DMS153 treated with DMSO at 0.1 percent for 48 hours (cell line): ENCODE data around the gene SLC35F3.
"Not testable (repeated sequence)": the region's sequence is repeated elsewhere in the genome, so short reads cannot be mapped to it uniquely, and the experiment has no call there.

Experiments used
- DNase-seq: peaks from one replicate; lab custom pipeline; 2025; ENCODE audit not compliant: unreplicated experiment; lab: John Stamatoyannopoulos, UW

The SLC35F3 gene

DNA sequence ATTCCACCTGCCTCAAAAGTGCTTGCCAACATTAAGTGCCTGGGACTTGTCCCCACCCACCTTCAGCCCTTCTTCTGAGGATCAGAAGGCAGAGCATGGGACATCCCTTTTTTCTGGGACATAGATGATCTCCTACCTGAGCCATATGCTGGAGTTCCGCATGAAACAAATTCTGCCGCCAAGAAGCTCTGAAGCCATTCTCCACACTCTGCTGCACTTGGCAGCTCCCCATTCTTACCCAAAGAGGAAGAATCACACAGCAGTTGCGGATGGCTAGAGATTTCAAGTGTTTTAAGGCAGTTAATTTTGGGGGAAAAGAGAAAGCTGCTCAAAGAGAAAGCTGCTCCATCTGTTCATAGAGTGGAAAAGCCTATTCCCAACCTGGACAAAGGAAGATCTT lies 271.5 kb downstream of the SLC35F3 start:
- DNase-seq, result no peak

DNA sequence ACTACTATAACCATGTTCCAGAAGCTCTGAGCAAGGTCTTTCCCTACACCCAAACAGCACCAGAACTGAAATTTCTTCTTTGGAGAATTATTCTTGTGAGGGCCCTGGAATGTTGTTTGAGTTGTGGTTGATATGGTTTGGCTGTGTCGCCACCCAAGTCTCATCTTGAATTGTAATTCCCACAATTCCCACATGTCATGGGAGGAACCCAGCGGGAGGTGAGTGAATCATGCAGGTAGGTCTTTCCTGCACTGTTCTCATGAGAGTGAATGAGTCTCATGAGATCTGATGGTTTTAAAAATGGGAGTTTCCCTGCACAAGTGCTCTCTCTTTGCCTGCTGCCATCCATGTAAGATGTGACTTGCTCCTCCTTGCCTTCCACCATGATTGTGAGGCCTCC lies 272.4 kb downstream of the SLC35F3 start:
- not testable (repeated sequence) for DNase-seq

DNA sequence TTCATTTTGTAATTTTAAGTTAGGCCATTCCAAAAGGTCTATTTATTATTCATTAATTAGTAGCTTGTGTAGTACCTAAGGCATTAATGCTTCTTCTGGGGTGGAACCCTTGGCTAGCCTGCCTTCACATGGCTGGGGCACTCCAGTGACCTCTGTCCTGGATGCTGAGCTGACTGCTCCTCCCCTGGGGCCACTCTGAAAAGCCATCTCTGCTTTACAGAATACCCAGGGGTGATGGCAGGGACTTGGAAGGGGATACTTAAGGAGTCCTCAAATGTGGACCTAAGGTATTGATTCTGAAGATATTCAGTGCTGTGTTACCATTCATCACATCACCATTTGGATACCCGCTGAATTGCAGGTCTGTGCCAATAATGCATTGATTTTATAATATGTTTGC lies 281.0 kb downstream of the SLC35F3 start:
- DNase-seq, result no peak

DNA sequence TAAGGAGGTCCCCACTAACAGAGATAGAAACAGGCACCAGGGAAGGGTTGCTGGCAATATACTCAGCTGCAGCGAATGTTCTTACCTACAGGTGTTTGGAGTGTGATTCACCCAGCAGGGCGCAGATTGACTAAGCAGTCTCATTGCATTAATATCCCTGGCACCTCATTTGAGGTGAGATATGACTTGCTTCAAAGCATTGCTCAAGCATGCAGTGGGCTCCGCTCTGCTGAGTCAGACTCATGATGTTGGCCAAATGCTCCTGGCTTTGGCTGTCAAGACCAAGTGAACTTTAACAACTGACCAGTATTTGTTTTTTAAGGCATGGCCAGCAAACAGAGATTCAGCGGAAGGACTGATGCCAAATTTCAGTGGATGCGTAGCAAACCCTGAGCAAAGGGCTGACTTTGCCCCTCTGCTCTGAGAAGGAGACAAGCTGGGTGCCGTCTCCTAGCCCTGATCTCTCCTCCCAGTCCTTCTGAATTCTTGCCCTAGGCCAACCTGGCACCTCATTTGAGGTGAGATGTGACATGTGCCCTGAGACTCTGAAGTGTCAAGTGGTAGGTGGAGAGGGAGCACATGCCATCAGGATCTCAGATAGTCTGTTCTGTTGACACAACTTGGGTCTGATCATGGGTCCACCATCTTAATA lies 281.7 kb downstream of the SLC35F3 start:
- DNase-seq, result no peak

DNA sequence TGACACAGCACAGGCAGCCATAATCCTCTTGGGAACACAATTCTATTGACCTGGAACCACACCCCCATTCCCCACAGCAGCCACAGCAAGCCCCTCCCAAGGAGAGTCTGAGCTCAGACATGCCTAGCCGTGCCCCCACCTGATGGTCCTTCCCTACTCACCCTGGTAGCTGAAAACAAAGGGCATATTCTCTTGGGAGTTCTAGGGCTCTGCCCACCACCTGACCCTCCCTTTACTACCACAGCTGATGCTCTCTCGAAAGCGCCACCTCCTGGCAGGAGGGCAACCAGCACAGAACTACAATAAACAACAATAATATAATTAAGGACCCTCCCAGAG lies 283.9 kb downstream of the SLC35F3 start:
- peak; percentile 32 for DNase-seq

DNA sequence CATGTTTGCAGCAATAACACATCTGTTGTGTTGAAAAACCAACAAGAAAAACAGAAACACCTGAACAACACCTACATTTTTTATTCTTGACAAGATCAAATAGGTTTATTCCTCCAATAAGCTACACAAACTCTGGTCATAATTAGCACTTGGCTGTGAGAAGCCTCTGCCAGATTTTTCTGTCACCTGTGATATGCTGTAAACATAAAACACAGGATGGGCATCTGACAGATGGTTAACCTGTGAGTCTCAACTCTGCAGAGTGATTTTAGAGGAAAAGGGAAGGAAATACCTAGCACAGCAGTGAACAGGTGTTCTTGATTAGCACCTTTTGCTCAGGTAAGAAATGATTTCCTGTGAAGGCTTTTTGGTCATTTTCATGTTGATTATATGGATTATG lies 293.4 kb downstream of the SLC35F3 start:
- DNase-seq, result no peak

DNA sequence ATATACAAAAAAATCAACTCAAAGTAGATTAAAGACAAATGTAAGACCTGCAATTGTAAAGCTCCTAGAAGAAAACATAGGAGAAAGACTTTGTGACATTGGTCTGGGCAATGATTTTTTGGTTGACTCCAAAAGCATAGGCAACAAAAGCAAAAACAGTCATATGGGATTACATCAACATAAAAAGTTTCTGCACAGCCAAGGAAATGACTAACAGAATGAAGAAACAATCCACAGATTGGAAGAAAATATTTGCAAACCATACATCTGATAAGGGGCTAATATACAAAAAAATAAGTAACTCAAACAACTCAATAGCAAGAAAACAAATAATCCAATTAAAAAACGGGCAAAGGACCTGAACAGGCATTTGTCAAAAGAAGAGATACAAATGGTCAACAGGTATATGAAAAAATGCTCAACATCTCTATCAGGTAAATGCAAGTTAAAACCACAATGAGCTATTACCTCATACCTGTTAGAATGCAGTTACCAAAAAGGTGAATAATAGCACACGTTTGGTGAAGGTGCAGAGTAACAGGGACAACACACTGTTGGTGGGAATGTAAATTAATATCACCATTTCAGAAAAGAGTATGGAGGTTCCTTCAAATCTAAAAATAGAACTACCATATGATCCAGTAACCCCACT lies 295.1 kb downstream of the SLC35F3 start:
- DNase-seq, result no peak

DNA sequence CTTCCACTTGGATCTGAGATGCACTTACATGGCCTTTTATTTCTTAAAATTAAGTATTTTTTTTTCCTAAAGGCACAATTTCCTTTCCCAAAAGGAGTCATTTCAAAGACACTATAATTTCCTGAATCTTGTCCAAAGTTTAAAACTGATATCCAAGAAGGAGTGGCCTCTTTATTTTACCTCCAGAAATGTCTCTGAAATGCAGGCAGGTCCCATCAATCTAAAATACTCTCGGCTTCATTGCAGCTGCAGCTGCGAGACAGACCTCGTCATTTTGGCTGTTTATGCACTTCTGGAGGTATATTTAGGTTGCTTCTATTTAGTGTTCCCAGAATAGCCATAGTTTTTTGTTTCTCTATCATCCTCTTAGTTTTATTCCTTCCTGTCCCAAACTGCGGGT lies 296.1 kb downstream of the SLC35F3 start:
- DNase-seq, result no peak

DNA sequence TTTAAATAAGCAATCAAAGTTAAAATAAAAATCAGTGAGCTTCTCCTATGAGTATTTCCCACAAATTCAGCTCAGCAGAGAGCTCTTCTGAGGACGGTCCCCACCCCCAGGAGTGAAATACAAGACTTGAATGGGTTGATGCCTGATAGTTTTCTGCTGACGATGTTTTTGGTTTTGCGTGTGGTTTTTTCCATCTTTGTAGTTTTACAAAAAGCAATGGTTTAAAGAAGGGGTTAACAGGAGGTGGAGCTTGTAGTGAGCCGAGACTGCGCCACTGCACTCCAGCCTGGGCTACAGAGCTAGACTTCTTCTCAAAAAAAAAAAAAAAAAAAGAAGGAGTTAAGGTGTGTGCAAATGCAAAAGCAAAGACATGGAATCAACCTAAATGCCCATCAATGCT lies 297.1 kb downstream of the SLC35F3 start:
- no peak for DNase-seq

DNA sequence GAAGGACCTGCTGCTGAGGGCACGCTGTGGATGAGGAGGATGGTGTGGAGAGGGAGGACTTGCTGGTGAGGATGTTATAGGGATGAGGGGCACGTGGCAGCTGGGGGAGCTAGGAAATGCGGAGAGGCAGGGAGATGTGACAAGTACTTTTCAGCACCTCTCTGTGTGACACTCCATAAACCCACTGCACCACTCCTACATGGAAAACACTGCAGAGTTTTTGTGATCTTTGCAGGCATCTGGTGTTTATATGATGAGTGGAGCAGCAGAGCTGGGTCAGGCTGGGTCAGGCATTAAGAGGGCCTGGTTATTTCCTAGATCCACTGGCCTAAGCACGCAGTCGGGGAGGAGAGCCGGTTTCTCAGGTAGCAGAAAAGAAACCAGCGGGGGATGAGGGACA lies 301.5 kb downstream of the SLC35F3 start:
- no peak for DNase-seq

DNA sequence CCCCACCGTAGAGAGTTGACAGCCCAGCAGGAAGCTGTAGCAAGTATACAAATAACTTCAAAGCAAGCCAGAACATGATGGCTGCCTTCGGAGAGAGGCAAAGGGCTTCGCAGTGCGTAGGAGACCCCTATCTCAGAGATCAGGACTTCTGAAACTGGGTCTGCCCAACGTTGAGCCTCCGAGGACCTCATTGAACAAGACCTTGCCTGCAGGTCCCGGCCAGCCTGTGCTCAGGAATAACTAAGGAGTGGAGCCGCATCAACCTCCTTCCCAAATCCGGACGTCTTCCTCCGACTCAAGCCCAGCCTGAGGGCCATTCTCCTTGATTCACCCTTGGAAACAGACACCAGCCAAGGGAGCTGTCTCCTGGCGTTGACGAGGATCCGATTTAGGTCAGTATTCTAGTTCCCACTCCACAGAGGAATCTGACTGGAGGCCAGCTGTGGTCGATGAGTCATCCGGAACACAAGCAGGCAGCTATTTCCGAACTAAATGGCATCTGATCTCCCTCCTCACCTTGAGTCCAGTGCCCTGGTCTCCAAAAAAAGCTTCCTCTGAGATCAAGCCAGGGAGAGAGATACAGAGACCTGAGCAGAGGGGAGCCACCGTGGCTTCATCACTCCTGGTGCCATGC lies 302.3 kb downstream of the SLC35F3 start:
- DNase-seq, result no peak

DNA sequence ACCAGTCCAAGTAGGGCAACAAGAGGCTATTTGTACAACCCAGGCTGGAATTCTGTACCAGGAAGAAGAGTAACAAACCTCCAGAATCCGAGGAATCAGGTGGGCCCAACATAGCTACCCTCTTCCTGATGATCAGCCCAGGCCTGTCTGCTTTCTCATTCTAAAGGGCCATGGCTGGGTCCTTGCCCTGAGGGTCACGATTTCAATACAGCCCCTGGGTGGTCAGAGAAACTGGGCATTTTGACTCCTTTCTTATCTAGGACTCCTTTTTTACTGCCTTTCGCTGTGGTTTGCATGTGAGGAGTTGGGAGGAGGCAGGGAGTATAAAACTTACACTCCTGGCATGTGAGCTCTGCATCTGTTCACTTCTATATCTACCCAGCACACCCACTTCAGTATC lies 303.9 kb downstream of the SLC35F3 start:
- DNase-seq, result no peak

DNA sequence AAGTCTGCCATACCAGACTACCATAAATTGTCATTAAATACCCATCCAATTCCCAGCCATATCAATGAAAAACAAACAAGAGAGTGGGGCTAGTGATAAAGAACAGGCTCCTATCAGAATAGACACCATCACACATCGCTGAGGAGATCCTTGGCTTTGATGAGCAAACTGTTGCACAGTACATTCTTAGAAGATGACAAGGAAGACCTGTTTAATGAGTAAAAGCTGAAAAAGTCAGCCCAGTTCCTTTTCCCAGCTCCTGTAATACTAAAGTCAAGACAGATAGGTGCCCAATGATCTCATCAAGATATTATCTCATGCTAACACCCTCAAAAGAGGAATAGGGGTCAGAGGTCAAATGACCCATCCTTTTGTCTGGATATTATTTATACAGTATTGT lies 304.3 kb downstream of the SLC35F3 start:
- DNase-seq, result no peak

DNA sequence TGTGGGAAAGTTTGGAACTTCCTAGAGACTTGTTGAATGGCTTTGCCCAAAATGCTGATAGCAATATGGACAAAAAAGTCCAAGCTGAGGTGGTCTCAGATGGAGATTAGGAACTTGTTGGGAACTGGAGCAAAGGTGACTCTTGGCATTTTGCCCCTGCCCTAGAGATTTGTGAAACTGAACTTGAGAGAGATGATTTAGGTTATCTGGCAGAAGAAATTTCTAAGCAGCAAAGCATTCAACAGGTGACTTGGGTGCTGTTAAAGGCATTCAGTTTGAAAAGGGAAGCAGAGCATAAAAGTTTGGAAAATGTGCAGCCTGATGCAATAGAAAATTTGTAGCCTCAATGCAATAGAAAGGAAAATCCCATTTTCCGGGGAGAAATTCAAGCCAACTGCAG lies 306.0 kb downstream of the SLC35F3 start:
- not testable (repeated sequence) for DNase-seq

DNA sequence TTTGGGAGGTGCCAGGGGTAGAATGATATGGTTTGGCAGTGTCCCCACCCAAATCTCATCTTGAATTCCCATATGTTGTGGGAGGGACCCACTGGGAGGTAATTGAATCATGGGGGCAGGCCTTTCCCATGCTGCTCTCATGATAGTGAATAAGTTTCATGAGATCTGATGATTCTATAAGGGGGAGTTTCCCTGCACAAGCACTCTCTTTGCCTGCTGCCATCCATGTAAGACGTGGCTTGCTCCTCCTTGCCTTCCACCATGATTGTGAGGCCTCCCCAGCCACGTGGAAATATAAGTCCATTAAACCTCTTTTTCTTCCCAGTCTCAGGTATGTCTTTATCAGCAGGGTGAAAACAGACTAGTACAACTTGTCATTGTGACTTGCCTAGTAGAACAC lies 307.4 kb downstream of the SLC35F3 start:
- not testable (repeated sequence) for DNase-seq

DNA sequence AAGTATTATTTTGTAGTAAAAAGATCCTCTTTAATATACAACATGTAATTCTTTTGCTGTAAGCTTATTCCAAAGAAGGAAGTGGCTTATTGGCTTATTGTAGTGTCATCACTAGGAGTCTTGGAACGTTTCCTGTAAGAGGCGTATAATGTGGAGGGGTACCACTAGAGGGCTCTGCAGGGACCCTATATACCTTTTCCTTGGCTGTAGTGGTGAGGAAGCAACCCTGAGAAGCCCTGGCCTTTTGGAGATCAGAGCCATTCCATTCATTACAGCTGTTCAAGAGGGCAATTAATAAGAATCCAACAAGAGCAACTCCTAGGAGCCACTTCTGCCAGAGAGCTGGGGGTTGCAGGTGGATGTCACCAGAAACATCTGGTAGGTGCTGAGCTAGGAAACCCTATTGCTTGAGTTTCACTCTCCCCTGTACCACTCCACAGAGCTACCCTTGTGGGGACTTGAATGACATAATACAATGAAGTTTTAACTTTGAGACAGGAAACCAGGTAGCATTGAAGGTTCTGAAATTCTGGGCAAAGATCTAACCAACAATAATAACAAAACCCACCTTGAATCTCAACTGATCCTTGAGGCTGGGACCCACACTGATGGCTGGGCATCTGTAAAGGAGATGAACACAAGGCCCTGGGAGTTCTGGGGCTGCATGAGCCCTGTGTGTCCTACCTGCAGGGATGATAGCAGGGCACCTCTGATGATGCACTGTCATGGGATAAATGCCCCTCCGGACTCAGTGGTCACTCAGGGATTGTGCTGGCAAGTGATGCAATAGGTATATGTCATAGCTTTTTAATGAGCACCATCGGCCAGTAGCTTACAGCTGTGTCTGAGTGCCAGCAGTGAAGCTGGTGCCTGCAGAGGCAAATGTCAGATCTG lies 308.5 kb downstream of the SLC35F3 start:
- DNase-seq, result peak; percentile 17

DNA sequence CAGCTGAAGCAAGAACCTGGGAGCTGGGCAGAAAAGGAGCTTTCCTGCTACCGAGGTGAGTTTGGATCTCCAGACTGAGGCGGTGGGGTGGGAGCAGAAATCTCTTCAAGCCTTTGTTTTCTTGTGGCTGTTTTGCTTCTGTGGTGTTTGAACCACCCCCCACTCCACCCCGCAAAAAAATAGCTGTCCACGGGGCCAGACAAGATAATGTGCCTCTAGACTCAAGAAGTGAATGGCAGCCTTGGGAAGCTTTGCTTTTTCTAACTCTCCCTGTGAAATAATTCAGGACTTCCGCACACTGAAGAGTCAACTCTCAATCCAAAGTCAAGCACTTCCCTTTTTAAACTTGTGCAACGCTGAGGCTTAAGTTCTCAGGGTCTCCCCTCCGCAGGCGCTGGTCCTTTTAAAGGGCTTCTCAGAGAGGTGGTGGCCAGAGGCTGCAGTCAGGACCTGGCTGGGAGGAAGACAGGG lies 309.2 kb downstream of the SLC35F3 start:
- DNase-seq, result no peak

DNA sequence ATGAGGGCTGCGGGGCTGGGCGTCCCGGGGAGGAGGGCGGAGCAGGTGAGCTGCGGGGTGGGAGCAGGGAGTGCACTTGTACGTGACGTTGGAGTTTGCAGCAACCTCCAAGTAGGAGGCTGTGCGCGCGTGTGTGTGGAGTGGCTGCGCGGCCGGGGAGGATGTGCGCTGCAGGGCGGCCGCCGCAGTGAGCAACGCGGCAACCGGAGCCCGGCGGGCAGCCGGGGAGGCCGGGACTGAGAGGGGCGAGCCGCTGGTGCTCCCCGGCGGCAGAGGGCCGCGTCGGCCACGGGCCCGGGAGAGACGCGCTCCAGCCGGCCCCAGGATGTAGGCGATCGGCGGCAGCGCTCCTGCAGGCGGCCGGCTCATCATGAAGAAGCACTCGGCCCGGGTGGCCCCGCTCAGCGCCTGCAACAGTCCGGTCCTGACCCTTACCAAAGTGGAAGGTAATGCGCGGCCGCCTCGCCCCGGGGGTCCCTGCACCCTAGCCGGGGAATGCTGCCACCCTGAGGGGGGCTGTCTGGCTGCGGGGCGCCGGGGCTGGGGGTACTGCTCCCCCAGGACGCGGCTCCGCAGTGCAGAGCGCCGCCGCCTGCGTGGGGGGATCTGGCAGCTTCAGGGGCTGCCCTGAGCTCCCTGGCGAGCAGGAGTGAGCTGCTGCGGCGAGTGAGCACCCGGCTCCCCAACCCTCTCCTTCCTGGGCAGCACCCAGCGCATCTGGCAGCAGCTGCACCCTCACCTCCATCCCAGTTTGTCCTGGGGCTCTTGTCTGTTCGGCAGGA lies 309.8 kb downstream of the SLC35F3 start:
- no peak for DNase-seq

DNA sequence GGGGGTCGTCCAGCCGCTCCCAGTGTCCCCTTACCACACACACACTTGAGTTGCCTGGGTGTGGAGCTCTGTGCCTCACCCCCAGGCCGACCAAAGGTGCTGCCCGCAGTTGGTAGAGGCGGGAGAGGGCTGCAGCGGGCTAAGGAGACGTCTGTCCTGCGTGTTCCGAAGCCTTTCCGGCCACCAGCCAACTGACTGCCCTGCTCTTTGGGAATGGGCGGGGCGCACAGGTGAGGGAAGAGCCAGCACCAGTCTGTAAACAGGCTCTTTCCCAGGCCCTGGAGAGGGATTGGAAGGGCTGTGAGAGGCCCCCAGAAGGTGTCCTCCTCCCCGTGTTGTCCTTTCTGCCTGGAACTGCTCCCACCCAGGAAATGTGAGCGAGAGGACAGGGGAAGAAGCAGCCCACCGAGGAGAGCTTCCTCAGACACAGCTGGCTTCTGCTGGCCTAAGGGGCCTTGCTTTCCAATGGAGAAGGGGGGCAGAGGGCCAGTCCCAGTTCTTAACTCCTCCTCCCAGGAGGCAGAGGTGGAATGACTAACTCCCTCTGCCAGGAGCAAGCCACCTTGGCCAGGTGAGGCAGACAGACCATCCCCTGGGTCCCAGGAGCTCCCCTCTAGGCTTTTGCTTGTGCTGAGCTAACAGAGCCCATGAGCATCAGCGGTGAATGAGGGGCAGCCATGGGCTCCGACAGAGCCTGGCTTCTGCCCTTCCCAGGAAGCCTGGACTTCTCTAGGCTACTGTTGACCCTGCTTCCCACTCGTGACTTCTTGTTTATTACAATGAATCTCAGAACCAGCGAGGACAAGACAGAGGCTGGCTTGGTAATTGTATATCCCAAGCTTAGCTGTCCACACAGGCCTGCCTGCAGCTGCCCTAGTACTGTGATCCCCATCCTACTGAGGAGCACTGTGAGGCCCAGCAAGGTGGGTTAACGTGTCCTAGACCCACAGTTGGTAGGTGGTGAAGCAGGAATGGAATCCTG lies 310.7 kb downstream of the SLC35F3 start:
- DNase-seq, result no peak
